Measurements from ENCODE around the gene BMPR1B. TPM values are rescaled to one million over a fixed set of nuclear protein-coding genes. Genes with fewer than 3 reads are reported as not detected.
"Not testable (repeated sequence)": the region's sequence is repeated elsewhere in the genome, so short reads cannot be mapped to it uniquely, and the experiment has no call there.

Gene BMPR1B
- total RNA-seq, 2 donors from 2014 or later: not detected

DNA sequence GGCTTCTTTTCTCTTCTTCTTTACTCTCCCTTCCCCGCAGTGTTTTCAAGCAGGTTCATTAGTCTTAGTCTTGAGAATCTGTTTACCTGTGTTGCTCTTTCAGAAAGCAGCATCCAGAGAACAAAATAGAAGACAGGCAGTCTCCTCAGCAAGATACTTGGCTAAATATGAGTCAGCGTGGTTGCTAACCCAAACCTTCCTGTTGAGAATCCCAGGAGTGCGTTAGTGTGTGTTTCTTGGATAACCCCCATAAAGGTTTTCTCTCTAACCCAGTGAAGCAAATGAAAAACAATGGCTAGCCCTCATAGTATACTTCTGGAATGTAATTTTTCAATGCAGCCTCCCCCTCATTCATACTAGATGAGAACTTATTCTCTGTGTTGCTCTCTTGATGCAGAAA is 41.1 kb downstream of the BMPR1B start:
- no peaks in the 10 kb centered on the region for H3K4me1 Mint-ChIP-seq
- no peaks in the 10 kb centered on the region for H3K36me3 Mint-ChIP-seq (ENCODE audit: low read depth)
- no peak overlapping the region for H3K27ac Mint-ChIP-seq
- no peak for ATAC-seq (replicated peaks)
- peaks cover 6% of the 10 kb centered on the region for H3K27me3 Mint-ChIP-seq
- H3K9me3 Mint-ChIP-seq: no peaks in the 10 kb centered on the region
- H3K4me3 Mint-ChIP-seq: no peak overlapping the region

- H3K4me1 Mint-ChIP-seq: no peaks in the 10 kb centered on the region
These were observed 43.3 kb downstream of the BMPR1B start for GRCh38 chr4:94801016-94801415.

DNA sequence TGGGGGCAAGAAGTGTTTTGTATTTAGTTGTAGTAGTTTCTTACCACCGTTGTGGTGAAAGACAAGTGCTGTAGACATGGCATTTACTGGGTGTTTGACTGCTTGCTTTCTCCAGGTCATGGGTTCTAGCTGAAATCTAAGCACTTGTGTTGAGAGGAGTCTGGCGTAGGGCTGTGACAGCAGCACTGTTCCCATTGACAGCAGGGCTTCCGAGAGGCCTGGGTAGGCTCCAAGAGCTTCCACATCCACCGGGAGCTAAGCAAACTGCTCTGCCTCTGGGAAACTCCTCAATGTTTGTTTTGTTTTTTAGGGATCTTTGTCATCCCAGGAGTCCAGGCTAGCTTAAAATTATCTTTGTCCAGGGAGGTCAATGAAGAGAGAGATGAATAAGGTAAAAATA is 44.3 kb downstream of the BMPR1B start:
- Mint-ChIP-seq H3K4me3 (no peak overlapping the region), H3K27ac (no peak overlapping the region), H3K36me3 (ENCODE audit: low read depth) (no peaks in the 10 kb centered on the region), H3K4me1 (no peaks in the 10 kb centered on the region), H3K27me3 (peaks cover 6% of the 10 kb centered on the region), H3K9me3 (no peaks in the 10 kb centered on the region)
- no peak for ATAC-seq (replicated peaks)

More at GRCh38 chr4:94801016-94801415, 43.3 kb downstream of the BMPR1B start:
- Mint-ChIP-seq H3K27me3 (peaks cover 6% of the 10 kb centered on the region), H3K4me3 (no peak overlapping the region), H3K36me3 (ENCODE audit: low read depth) (no peaks in the 10 kb centered on the region), H3K9me3 (no peaks in the 10 kb centered on the region), H3K27ac (no peak overlapping the region)
- ATAC-seq (replicated peaks): no peak

GRCh38 chr4:94803181-94803580 is 45.4 kb downstream of the BMPR1B start:
- Mint-ChIP-seq H3K4me1 (no peaks in the 10 kb centered on the region), H3K4me3 (no peak overlapping the region), H3K36me3 (ENCODE audit: low read depth) (no peaks in the 10 kb centered on the region), H3K9me3 (no peaks in the 10 kb centered on the region), H3K27ac (no peak overlapping the region), H3K27me3 (peaks cover 6% of the 10 kb centered on the region)
- no peak for ATAC-seq (replicated peaks)

DNA sequence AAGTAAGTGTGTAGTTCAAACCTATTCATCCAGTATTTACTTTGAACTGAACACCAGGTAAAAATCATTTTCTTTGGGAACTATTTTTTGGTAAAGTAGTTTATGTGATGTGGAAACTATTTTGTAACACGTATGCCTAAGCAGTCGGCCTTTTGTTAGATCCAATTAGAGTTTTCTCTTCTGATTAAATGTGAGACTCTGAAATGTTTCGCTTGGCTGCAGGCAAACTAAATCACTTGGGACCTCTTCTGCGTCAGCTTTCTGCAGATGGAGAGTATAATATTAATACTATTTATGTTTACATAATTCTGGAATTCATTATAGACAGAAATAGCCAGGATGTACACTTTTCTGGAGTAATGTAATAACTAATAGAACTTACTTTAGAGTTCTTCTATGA is 46.9 kb downstream of the BMPR1B start:
- peaks cover 4% of the 10 kb centered on the region for H3K27me3 Mint-ChIP-seq
- no peak overlapping the region for H3K4me3 Mint-ChIP-seq
- no peaks in the 10 kb centered on the region for H3K4me1 Mint-ChIP-seq
- ATAC-seq (replicated peaks): no peak
- no peaks in the 10 kb centered on the region for H3K9me3 Mint-ChIP-seq
- no peak overlapping the region for H3K27ac Mint-ChIP-seq
- no peaks in the 10 kb centered on the region for H3K36me3 Mint-ChIP-seq (ENCODE audit: low read depth)

GRCh38 chr4:94806376-94806775 is 48.6 kb downstream of the BMPR1B start:
- Mint-ChIP-seq H3K27me3 (peaks cover 4% of the 10 kb centered on the region), H3K36me3 (ENCODE audit: low read depth) (no peaks in the 10 kb centered on the region), H3K4me1 (no peaks in the 10 kb centered on the region), H3K27ac (no peak overlapping the region), H3K9me3 (no peaks in the 10 kb centered on the region), H3K4me3 (no peak overlapping the region)
- no peak for ATAC-seq (replicated peaks)

DNA sequence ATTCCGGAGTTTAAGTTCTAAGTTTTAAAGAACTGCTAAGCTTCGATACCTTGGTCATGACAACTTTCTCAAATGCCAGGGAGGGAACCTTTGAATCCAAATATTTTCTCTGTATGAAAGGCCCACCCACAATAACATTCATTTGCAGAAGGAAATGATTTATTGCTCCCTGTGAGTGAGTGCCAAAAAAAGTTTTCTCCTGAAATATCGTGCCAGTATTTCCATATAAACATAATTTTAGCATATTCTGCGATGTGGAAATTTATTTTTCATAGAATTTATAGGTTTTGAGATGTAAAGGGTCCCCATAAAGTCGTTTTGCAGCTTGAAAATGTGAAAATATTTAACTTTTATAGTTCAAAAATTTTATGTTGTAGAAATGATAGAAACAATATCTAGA is 53.9 kb downstream of the BMPR1B start:
- ATAC-seq (replicated peaks): no peak
- no peaks in the 10 kb centered on the region for H3K4me1 Mint-ChIP-seq
- H3K9me3 Mint-ChIP-seq: no peaks in the 10 kb centered on the region
- H3K4me3 Mint-ChIP-seq: no peak overlapping the region
- no peak overlapping the region for H3K27ac Mint-ChIP-seq
- H3K36me3 Mint-ChIP-seq (ENCODE audit: low read depth): no peaks in the 10 kb centered on the region
- H3K27me3 Mint-ChIP-seq: peaks cover 7% of the 10 kb centered on the region

- Mint-ChIP-seq H3K36me3 (ENCODE audit: low read depth) (no peaks in the 10 kb centered on the region), H3K4me3 (no peak overlapping the region), H3K27me3 (peaks cover 7% of the 10 kb centered on the region), H3K27ac (no peak overlapping the region), H3K9me3 (no peaks in the 10 kb centered on the region), H3K4me1 (no peaks in the 10 kb centered on the region)
- no peak for ATAC-seq (replicated peaks)
These were observed 55.5 kb downstream of the BMPR1B start for GRCh38 chr4:94813221-94813620.

DNA sequence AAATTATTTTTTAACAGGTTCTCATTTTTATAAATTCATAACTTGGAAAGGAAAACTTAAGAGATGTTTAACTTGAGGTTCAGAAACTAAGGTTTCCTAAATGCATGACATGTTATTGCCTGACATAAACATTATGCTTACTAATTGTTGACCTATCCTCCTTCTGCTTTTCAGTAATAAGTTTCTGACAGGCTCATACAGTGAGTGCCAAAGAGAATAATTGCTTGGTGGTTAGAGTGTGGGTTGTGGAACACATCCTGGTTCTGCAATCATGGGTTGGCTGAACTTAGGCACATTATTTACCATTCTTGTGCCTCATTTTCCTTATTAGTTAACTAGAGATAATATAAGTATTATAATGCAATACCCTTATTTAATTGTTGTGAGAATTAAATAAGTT is 56.5 kb downstream of the BMPR1B start:
- no peak for ATAC-seq (replicated peaks)
- peaks cover 7% of the 10 kb centered on the region for H3K27me3 Mint-ChIP-seq
- no peaks in the 10 kb centered on the region for H3K9me3 Mint-ChIP-seq
- H3K27ac Mint-ChIP-seq: no peak overlapping the region
- no peaks in the 10 kb centered on the region for H3K4me1 Mint-ChIP-seq
- no peak overlapping the region for H3K4me3 Mint-ChIP-seq
- H3K36me3 Mint-ChIP-seq (ENCODE audit: low read depth): no peaks in the 10 kb centered on the region

DNA sequence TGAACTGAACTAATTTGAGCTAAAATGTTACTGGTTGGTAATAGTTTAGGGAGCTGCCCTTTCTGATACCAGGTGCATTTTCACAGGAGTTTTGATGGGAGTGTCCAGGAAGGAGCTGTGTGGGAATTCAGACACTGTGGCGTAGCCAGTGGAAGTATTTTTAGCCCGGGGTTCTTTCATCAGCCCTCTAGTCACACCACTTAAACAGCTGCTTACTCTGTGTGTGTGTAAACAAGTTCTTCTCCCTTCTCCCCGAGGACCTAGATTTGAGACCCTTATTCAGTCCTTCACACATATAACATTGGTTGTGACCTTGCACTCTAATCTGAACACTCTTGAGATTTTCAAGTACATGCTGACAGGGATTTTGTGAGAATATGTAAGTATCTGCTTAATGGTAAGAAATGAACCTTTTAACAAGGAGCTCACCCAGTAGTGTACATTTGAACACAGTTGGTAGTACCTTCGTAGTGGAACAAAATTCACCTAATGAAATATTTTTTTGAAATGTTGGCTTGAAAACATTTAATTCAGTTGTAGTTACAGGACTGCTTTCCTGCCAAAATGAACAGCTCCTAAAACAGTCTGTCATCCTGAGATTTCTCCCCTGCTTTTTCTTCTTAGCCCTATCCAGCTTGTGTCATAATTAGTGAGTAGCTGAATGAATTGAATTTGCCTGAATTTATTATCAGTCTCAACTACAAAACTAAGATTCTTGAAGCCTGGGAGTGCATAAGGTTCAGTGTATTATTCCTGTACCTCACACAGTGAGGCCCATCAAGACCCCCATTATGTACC is 61.8 kb downstream of the BMPR1B start:
- H3K4me3 Mint-ChIP-seq: no peak overlapping the region
- no peaks in the 10 kb centered on the region for H3K9me3 Mint-ChIP-seq
- no peaks in the 10 kb centered on the region for H3K4me1 Mint-ChIP-seq
- H3K27me3 Mint-ChIP-seq: peaks cover 7% of the 10 kb centered on the region
- no peaks in the 10 kb centered on the region for H3K36me3 Mint-ChIP-seq (ENCODE audit: low read depth)
- no peak for ATAC-seq (replicated peaks)
- no peak overlapping the region for H3K27ac Mint-ChIP-seq

- no peaks in the 10 kb centered on the region for H3K9me3 Mint-ChIP-seq
- peaks cover 7% of the 10 kb centered on the region for H3K27me3 Mint-ChIP-seq
- H3K27ac Mint-ChIP-seq: no peak overlapping the region
- H3K4me1 Mint-ChIP-seq: no peaks in the 10 kb centered on the region
- no peaks in the 10 kb centered on the region for H3K36me3 Mint-ChIP-seq (ENCODE audit: low read depth)
- H3K4me3 Mint-ChIP-seq: no peak overlapping the region
- no peak for ATAC-seq (replicated peaks)
These were observed 68.5 kb downstream of the BMPR1B start for GRCh38 chr4:94826206-94826605.

DNA sequence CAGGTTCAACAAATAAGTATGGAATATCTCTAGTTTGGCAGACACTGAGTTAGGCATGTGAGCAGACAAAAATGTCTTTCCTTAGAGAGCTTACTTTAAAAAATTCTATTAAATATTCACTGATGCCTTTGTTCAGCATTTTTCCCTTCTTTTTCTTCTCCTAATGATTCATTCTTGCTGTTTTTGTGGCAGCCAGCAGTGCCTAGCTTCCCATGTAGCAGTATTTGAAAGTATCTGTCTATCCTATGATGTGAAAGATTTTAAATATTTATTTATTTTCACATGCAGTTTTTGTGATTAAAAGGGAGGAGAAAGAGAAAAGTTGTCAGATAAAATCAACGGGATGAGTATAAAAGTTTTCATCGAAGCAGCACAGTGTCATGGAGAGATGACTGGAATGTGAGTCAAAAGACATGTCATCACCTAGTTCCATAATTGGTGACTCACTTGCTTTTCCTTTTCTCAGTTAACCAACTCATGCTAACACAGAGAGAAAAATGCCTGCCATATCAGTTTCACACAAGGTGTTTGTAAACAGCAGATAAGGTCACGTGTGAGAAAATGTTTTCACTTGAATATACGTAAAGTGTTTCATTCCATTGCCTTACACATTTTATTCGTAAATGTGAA is 69.8 kb downstream of the BMPR1B start:
- Mint-ChIP-seq H3K9me3 (no peaks in the 10 kb centered on the region), H3K36me3 (ENCODE audit: low read depth) (no peaks in the 10 kb centered on the region), H3K27me3 (peaks cover 7% of the 10 kb centered on the region), H3K4me3 (no peak overlapping the region), H3K4me1 (no peaks in the 10 kb centered on the region), H3K27ac (no peak overlapping the region)
- ATAC-seq (replicated peaks): peak; percentile 81

DNA sequence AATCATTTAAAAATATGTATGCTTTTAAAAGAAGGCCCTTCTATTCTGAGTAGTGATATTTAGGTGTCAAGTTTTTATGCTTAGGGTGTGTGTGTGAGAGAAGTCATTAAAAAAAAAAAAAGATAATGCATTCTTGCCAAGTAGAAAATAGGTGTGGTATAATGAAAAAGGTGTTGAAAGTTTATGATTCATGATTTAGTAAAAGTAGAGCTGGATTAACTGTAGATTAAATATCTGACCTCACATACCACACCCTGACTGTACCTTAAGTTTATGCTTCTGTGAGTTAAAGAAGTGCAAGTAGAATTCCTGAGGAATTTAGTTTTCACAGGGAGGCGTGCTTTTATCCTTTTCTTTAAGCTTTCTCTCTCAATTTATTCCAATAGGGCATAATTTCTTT is 71.1 kb downstream of the BMPR1B start:
- no peak overlapping the region for H3K27ac Mint-ChIP-seq
- H3K4me1 Mint-ChIP-seq: no peaks in the 10 kb centered on the region
- no peaks in the 10 kb centered on the region for H3K9me3 Mint-ChIP-seq
- H3K4me3 Mint-ChIP-seq: no peak overlapping the region
- no peaks in the 10 kb centered on the region for H3K36me3 Mint-ChIP-seq (ENCODE audit: low read depth)
- H3K27me3 Mint-ChIP-seq: peaks cover 3% of the 10 kb centered on the region
- no peak for ATAC-seq (replicated peaks)

DNA sequence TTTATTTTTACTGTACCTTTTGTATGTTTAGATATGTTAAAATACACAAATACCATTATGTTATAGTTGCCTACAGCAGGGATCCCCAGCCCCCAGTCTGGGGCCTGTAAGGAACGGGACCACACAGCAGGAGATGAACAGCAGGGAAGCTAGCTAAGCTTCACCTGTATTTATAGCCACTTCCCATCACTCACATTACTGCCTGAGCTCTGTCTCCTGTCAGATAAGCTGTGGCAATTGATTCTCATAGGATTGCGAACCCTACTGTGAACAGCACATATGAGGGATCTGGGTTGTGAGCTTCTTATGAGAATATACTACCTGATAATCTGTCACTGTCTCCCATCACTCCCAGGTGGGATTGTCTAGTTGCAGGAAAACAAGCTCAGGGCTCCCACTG is 73.9 kb downstream of the BMPR1B start:
- no peaks in the 10 kb centered on the region for H3K9me3 Mint-ChIP-seq
- no peaks in the 10 kb centered on the region for H3K27me3 Mint-ChIP-seq
- no peaks in the 10 kb centered on the region for H3K36me3 Mint-ChIP-seq (ENCODE audit: low read depth)
- no peak overlapping the region for H3K27ac Mint-ChIP-seq
- ATAC-seq (replicated peaks): no peak
- H3K4me3 Mint-ChIP-seq: no peak overlapping the region
- H3K4me1 Mint-ChIP-seq: no peaks in the 10 kb centered on the region

DNA sequence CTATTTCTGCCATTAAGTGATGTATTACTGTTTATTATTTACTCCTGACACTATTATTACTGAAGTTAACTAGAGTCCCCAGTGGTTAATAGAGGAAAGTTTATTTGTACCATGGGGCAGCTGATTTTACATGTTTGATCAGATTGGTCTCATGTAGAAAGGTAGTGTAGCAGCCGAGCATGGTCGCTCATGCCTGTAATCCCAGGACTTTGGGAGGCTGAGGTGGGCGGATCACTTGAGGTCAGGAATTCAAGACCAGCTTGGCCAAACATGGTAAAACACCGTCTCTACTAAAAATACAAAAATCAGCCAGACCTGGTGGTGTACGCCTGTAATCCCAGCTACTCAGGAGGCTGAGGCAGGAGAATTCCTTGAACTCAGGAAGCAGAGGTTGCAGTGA is 74.6 kb downstream of the BMPR1B start:
- H3K9me3 Mint-ChIP-seq; H3K27me3 Mint-ChIP-seq; H3K4me1 Mint-ChIP-seq; H3K27ac Mint-ChIP-seq; H3K4me3 Mint-ChIP-seq; H3K36me3 Mint-ChIP-seq (ENCODE audit: low read depth); ATAC-seq (replicated peaks): not testable (repeated sequence)
